ENCODE measurements around the gene SLC17A4.

The SLC17A4 gene

GRCh38 chr6:25816252-25816651 is 61.7 kb downstream of the SLC17A4 start:
- DNase-seq (ENCODE audit: low spot score) = no peak

DNA sequence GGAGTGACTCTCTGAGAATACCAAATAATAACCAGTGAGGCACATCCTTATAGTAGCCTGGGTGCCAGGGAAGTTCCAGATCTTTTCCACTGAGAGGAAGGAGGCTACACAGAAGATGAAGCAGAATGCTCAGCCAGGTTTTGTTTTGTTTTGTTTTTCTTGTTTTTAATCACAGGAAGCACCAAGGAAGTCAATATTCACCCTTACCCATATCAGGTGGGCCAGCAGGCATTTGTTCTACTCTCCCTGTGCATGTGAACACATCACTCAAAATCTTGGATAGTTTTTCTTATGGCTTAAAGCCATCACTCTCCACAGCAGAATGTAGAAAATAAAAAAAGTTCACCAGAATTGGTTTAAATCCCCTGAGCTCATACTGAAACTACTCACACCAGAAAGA is 66.8 kb downstream of the SLC17A4 start:
- no peak for DNase-seq (ENCODE audit: low spot score)

- DNase-seq (ENCODE audit: low spot score) = no peak
These were observed 74.8 kb downstream of the SLC17A4 start for GRCh38 chr6:25829375-25829774.

- DNase-seq (ENCODE audit: low spot score) = no peak
These were observed 75.9 kb downstream of the SLC17A4 start for GRCh38 chr6:25830458-25830857.

All from Ammon's horn (tissue), 1 donor.